ENCODE results near the gene ADGRE2. TPM values are rescaled to one million over a fixed set of nuclear protein-coding genes. Genes with fewer than 3 reads are reported as not detected.
A peak's percentile ranks its signal among the peaks of the same experiment; 100 is the strongest.
"Not testable (repeated sequence)": the region's sequence is repeated elsewhere in the genome, so short reads cannot be mapped to it uniquely, and the experiment has no call there.

ADGRE2 gene
- total RNA-seq, 2 experiments from 2014 or later: 0.48 to 0.73 TPM

GRCh38 chr19:14785102-14785793, 6.9 kb upstream of the ADGRE2 start:
- CTCF ChIA-PET: interaction anchor here (0.6 to 2.1 kb wide), 2 partner anchors 59 to 105 kb away, joined by 3 to 4 read pairs; no protein-coding TSS in a partner anchor
- H3K27ac Mint-ChIP-seq; H3K36me3 Mint-ChIP-seq (ENCODE audit: low read depth); H3K4me3 Mint-ChIP-seq; POLR2A ChIA-PET; H3K27me3 Mint-ChIP-seq; H3K9me3 Mint-ChIP-seq: not testable (repeated sequence)
- peaks cover 20% of the 10 kb centered on the region for H3K4me1 Mint-ChIP-seq
- DNase-seq: peak; percentile 21

- H3K27ac Mint-ChIP-seq; H3K9me3 Mint-ChIP-seq; H3K27me3 Mint-ChIP-seq; H3K4me3 Mint-ChIP-seq; H3K36me3 Mint-ChIP-seq (ENCODE audit: low read depth); POLR2A ChIA-PET; DNase-seq: not testable (repeated sequence)
- peaks cover 20% of the 10 kb centered on the region for H3K4me1 Mint-ChIP-seq
- CTCF ChIA-PET: interaction anchor here (0.6 to 2.1 kb wide), 2 partner anchors 58 to 105 kb away, joined by 3 to 4 read pairs; no protein-coding TSS in a partner anchor
These were observed 6.4 kb upstream of the ADGRE2 start for GRCh38 chr19:14784730-14785101.

- H3K27ac Mint-ChIP-seq: not testable (repeated sequence)
These were observed 5.1 kb upstream of the ADGRE2 start for GRCh38 chr19:14783410-14783998.

GRCh38 chr19:14782626-14783409, 4.5 kb upstream of the ADGRE2 start:
- H3K4me1 Mint-ChIP-seq: peaks cover 20% of the 10 kb centered on the region
- ChIA-PET CTCF (no interaction called here), POLR2A (no interaction called here)
- no peaks in the 10 kb centered on the region for H3K36me3 Mint-ChIP-seq (ENCODE audit: low read depth)
- no peak overlapping the region for H3K27ac Mint-ChIP-seq
- peaks cover 3% of the 10 kb centered on the region for H3K27me3 Mint-ChIP-seq
- H3K9me3 Mint-ChIP-seq: no peaks in the 10 kb centered on the region
- H3K4me3 Mint-ChIP-seq: no peak overlapping the region
- no peak for DNase-seq

More at GRCh38 chr19:14783410-14783998, 5.1 kb upstream of the ADGRE2 start:
- H3K36me3 Mint-ChIP-seq (ENCODE audit: low read depth); H3K4me3 Mint-ChIP-seq; DNase-seq; POLR2A ChIA-PET; CTCF ChIA-PET; H3K27me3 Mint-ChIP-seq; H3K9me3 Mint-ChIP-seq: not testable (repeated sequence)
- peaks cover 20% of the 10 kb centered on the region for H3K4me1 Mint-ChIP-seq

- H3K36me3 Mint-ChIP-seq (ENCODE audit: low read depth); CTCF ChIA-PET; H3K9me3 Mint-ChIP-seq; DNase-seq; H3K27ac Mint-ChIP-seq; H3K4me3 Mint-ChIP-seq; POLR2A ChIA-PET; H3K27me3 Mint-ChIP-seq: not testable (repeated sequence)
- peaks cover 16% of the 10 kb centered on the region for H3K4me1 Mint-ChIP-seq
These were observed 3.6 kb upstream of the ADGRE2 start for GRCh38 chr19:14781713-14782536.

- DNase-seq; CTCF ChIA-PET; H3K9me3 Mint-ChIP-seq; H3K4me3 Mint-ChIP-seq; H3K36me3 Mint-ChIP-seq (ENCODE audit: low read depth); H3K27ac Mint-ChIP-seq; POLR2A ChIA-PET: not testable (repeated sequence)
- Mint-ChIP-seq H3K27me3 (peaks cover 15% of the 10 kb centered on the region), H3K4me1 (peaks cover 17% of the 10 kb centered on the region)
These were observed 2.4 kb upstream of the ADGRE2 start for GRCh38 chr19:14780622-14781225.

GRCh38 chr19:14779151-14779550, 791 bp upstream of the ADGRE2 start:
- CTCF ChIA-PET: no interaction called here
- Mint-ChIP-seq H3K27ac (no peak overlapping the region), H3K27me3 (peaks cover 14% of the 10 kb centered on the region), H3K4me1 (peaks cover 10% of the 10 kb centered on the region), H3K4me3 (no peak overlapping the region), H3K9me3 (no peaks in the 10 kb centered on the region), H3K36me3 (ENCODE audit: low read depth) (no peaks in the 10 kb centered on the region)
- POLR2A ChIA-PET: no interaction called here
- no peak for DNase-seq

- POLR2A ChIA-PET; DNase-seq; H3K36me3 Mint-ChIP-seq (ENCODE audit: low read depth); H3K9me3 Mint-ChIP-seq; CTCF ChIA-PET; H3K27ac Mint-ChIP-seq; H3K4me3 Mint-ChIP-seq; H3K4me1 Mint-ChIP-seq: not testable (repeated sequence)
- H3K27me3 Mint-ChIP-seq: peaks cover 14% of the 10 kb centered on the region
These were observed 715 bp downstream of the ADGRE2 start for GRCh38 chr19:14777645-14778044.

GRCh38 chr19:14775869-14776586, 2.3 kb downstream of the ADGRE2 start:
- H3K27me3 Mint-ChIP-seq: peaks cover 14% of the 10 kb centered on the region
- no peak overlapping the region for H3K27ac Mint-ChIP-seq
- ChIA-PET CTCF (interaction anchor here (0.6 kb wide), 1 partner anchor 13 kb away, joined by 3 read pairs; no protein-coding TSS in a partner anchor), POLR2A (interaction anchor here (0.9 kb wide), 1 partner anchor 395 kb away, joined by 15 read pairs; the partner anchor contains the start of gene ADGRE5)
- H3K9me3 Mint-ChIP-seq: no peaks in the 10 kb centered on the region
- peaks cover 10% of the 10 kb centered on the region for H3K4me1 Mint-ChIP-seq
- no peak overlapping the region for H3K4me3 Mint-ChIP-seq
- DNase-seq: no peak
- H3K36me3 Mint-ChIP-seq (ENCODE audit: low read depth): no peaks in the 10 kb centered on the region

- H3K4me1 Mint-ChIP-seq; H3K27ac Mint-ChIP-seq; H3K36me3 Mint-ChIP-seq (ENCODE audit: low read depth); DNase-seq; H3K4me3 Mint-ChIP-seq; H3K9me3 Mint-ChIP-seq: not testable (repeated sequence)
- H3K27me3 Mint-ChIP-seq: peaks cover 14% of the 10 kb centered on the region
- ChIA-PET POLR2A (interaction anchor here (0.7 kb wide), 1 partner anchor 14 kb away, joined by 3 read pairs; no protein-coding TSS in a partner anchor), CTCF (interaction anchor here (0.6 kb wide), 1 partner anchor 13 kb away, joined by 3 read pairs; no protein-coding TSS in a partner anchor)
These were observed 3.0 kb downstream of the ADGRE2 start for GRCh38 chr19:14775326-14775725.

- Mint-ChIP-seq H3K4me1 (peaks cover 10% of the 10 kb centered on the region), H3K27ac (no peak overlapping the region), H3K4me3 (no peak overlapping the region), H3K36me3 (ENCODE audit: low read depth) (no peaks in the 10 kb centered on the region), H3K27me3 (peaks cover 14% of the 10 kb centered on the region), H3K9me3 (no peaks in the 10 kb centered on the region)
- no peak for DNase-seq
- ChIA-PET POLR2A (no interaction called here), CTCF (interaction anchor here (0.6 kb wide), 1 partner anchor 1317 kb away, joined by 4 read pairs; no protein-coding TSS in a partner anchor)
These were observed 4.0 kb downstream of the ADGRE2 start for GRCh38 chr19:14774373-14774772.

- POLR2A ChIA-PET; H3K27ac Mint-ChIP-seq; H3K4me1 Mint-ChIP-seq; DNase-seq; H3K9me3 Mint-ChIP-seq; CTCF ChIA-PET; H3K36me3 Mint-ChIP-seq (ENCODE audit: low read depth); H3K4me3 Mint-ChIP-seq: not testable (repeated sequence)
- H3K27me3 Mint-ChIP-seq: peaks cover 14% of the 10 kb centered on the region
These were observed 4.6 kb downstream of the ADGRE2 start for GRCh38 chr19:14773722-14774121.
